Suppressor macrophage treated with lipopolysaccharide for 1 hour (primary cell): ENCODE results near the gene ALPI.

Source experiments
- DNase-seq, 3 donors: peaks; one replicate each; pipeline ENCODE4 v3.0.0-alpha.2; 2020 to 2022

Gene ALPI

DNA sequence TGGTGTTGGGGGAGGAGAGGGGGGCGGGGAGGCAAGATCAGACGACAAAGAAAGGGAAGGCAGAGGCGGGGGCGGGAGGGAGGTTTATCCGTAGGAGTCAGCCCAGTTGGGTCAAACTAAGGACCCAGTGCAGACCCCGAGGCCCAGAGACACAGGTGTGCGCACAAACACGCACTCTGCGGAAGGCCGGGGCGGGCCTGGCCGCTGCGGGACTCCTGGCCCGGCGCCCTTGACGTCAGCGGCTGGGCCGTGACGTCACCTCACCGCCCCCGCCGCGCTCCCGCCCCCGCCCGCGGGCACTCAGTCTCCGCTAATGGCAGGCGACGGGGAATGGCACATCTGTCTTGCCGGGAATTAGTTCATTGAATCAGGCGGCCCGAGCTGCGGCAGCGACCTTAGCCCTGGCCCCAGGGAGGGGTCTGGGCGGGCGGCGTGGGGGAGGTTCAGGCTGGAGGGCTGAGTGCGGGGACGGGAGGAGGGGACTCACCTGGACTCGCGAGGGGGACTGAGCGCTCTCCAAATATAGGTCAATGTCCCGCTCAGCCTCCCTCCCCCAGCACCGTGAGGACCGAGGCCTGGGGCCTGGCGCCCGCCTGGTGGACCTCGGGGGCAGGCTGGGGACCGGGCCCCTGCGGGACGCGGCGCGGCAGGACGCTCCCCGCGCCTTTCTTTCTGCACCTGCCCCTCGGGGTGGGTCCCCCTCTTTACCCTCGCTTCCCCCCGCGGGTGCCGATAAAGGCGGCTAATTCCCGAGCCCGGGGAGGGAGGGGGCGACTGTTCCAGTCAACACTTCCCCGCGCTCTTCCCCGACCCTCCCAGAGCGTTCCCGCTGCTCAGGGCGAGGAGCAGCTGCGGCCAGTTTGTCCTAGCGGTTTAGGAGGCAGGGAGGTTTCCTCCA is 47.2 kb downstream of the ALPI start:
- peak; percentile 70 to 83 (median 73) for DNase-seq

DNA sequence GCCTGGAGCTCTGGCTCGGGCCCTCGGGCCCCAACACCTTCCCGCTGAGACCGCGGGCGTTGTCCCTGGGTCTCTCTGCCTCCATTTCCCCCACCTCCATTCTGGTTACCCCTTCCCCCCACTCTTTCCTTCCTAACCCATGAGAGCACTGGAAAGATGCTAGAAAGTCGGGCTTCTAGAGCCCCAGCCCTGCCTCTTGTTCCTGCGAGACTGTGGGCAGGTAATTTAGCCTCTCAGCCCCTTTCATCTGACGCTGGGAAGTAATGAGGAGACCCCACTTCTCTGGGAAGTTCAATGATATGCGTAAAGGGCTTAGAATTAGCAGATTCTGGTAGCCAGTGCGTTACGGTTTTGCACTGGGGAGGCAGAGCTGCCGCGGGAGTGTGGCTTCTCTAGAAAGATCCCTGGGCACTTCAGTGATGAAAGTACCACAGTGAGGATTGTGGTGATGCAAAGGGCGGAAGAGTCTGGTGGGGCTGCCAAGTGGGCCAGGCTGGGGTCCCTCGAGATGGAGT is 47.9 kb downstream of the ALPI start:
- DNase-seq: no peak

GRCh38 chr2:232504438-232504837 is 48.5 kb downstream of the ALPI start:
- DNase-seq: no peak

- DNase-seq: no peak
Observed at GRCh38 chr2:232505856-232506255, 49.9 kb downstream of the ALPI start.

- DNase-seq: no peak
Observed at GRCh38 chr2:232506709-232507108, 50.8 kb downstream of the ALPI start.

GRCh38 chr2:232508251-232508650 is 52.3 kb downstream of the ALPI start:
- DNase-seq: no peak
